MM.1S (cell line): Measurements from ENCODE around the gene RAP1GDS1.

Experiments
- DNase-seq: peaks from one replicate; pipeline ENCODE4 v3.0.0-alpha.2; 2015
- H2AFZ ChIP-seq: fragments of 300-600 bp; sonication (generic); 2 replicates; pipeline ENCODE4 v1.6.0; 2016; ENCODE audit warnings: antibody characterized with exemption, low read length
- H3F3A ChIP-seq: fragments of 300-600 bp; sonication (generic); 2 replicates; pipeline ENCODE4 v1.6.1; 2016; ENCODE audit warnings: mild to moderate bottlenecking, antibody characterized with exemption, low read length, moderate library complexity, mixed read lengths; ENCODE audit not compliant: insufficient read depth
- H3K27ac ChIP-seq: fragments of 300-600 bp; sonication (generic); 2 replicates; pipeline ENCODE4 v1.5.1; 2016; ENCODE audit warnings: mild to moderate bottlenecking, low read length
- H3K27me3 ChIP-seq: fragments of 300-600 bp; sonication (generic); replicated peaks from 2 replicates; pipeline ENCODE4 v1.6.0; 2016; ENCODE audit warnings: low read length; ENCODE audit not compliant: insufficient read depth
- H3K36me3 ChIP-seq: fragments of 300-600 bp; sonication (generic); replicated peaks from 2 replicates; pipeline ENCODE4 v1.6.1; 2016; ENCODE audit warnings: mild to moderate bottlenecking, low read length, mixed read lengths; ENCODE audit not compliant: insufficient read depth
- H3K4me1 ChIP-seq: fragments of 300-600 bp; sonication (generic); 2 replicates; pipeline ENCODE4 v1.6.1; 2016; ENCODE audit warnings: low read length, mixed read lengths
- H3K4me2 ChIP-seq: fragments of 300-600 bp; sonication (generic); 2 replicates; pipeline ENCODE4 v1.6.0; 2016; ENCODE audit warnings: low read depth, low read length
- H3K4me3 ChIP-seq: fragments of 300-600 bp; sonication (generic); 2 replicates; pipeline ENCODE4 v1.5.1; 2016; ENCODE audit warnings: low read length, mixed read lengths
- H3K79me2 ChIP-seq: fragments of 300-600 bp; sonication (generic); 2 replicates; pipeline ENCODE4 v1.6.1; 2016; ENCODE audit warnings: mixed run types, low read length, mixed read lengths
- H3K9ac ChIP-seq: fragments of 300-600 bp; sonication (generic); 2 replicates; pipeline ENCODE4 v1.6.1; 2016; ENCODE audit warnings: low read length, mixed read lengths
- H3K9me2 ChIP-seq: fragments of 300-600 bp; sonication (generic); replicated peaks from 2 replicates; pipeline ENCODE4 v1.6.1; 2016; ENCODE audit warnings: mild to moderate bottlenecking, low read length, mixed read lengths; ENCODE audit not compliant: insufficient read depth
- H3K9me3 ChIP-seq: fragments of 300-600 bp; sonication (generic); replicated peaks from 2 replicates; pipeline ENCODE4 v1.6.1; 2016; ENCODE audit warnings: mild to moderate bottlenecking, low read length, mixed read lengths; ENCODE audit not compliant: insufficient read depth
- H4K20me1 ChIP-seq: fragments of 300-600 bp; sonication (generic); 2 replicates; pipeline ENCODE4 v1.6.1; 2016; ENCODE audit warnings: mild to moderate bottlenecking, low read length, moderate library complexity, mixed read lengths; ENCODE audit not compliant: insufficient read depth
- CTCF ChIP-seq: fragments of 300-600 bp; sonication (generic); IDR thresholded peaks from 2 replicates; pipeline ENCODE4 v1.5.1; 2016; ENCODE audit warnings: antibody characterized with exemption, low read length, mixed read lengths
- EZH2 ChIP-seq: fragments of 300-600 bp; sonication (generic); optimal IDR thresholded peaks from 2 replicates; pipeline ENCODE3; 2017; ENCODE audit warnings: low read depth, mild to moderate bottlenecking, antibody characterized with exemption, low read length, mixed read lengths
- EZH2phosphoT487 ChIP-seq: fragments of 300-600 bp; sonication (generic); IDR thresholded peaks from 2 replicates; pipeline ENCODE4 v1.6.1; 2018; ENCODE audit warnings: antibody characterized with exemption, low read length

Gene RAP1GDS1

GRCh38 chr4:98446499-98447375, 185.6 kb downstream of the RAP1GDS1 start:
- H3K4me2 ChIP-seq: no peak overlapping the region
- TF ChIP-seq EZH2 (no peak), EZH2phosphoT487 (no peak), CTCF (no peak)
- no peaks in the 10 kb centered on the region for H3K4me1 ChIP-seq
- no peaks in the 10 kb centered on the region for H3K27me3 ChIP-seq
- no peak overlapping the region for H2AFZ ChIP-seq
- H4K20me1 ChIP-seq: no peaks in the 10 kb centered on the region
- no peak overlapping the region for H3K27ac ChIP-seq
- H3K9me2 ChIP-seq: no peaks in the 10 kb centered on the region
- no peaks in the 10 kb centered on the region for H3K79me2 ChIP-seq
- no peaks in the 10 kb centered on the region for H3F3A ChIP-seq
- DNase-seq: peak; percentile 10
- H3K4me3 ChIP-seq: no peak overlapping the region
- H3K36me3 ChIP-seq: 0 out of 2 replicates have a peak, but pooled peaks cover 6% of the 10 kb centered on the region
- H3K9ac ChIP-seq: no peak overlapping the region
- no peaks in the 10 kb centered on the region for H3K9me3 ChIP-seq

GRCh38 chr4:98447648-98448047, 186.5 kb downstream of the RAP1GDS1 start:
- no peak overlapping the region for H2AFZ ChIP-seq
- no peak for DNase-seq
- H3K9me3 ChIP-seq: no peaks in the 10 kb centered on the region
- H3F3A ChIP-seq: no peaks in the 10 kb centered on the region
- no peaks in the 10 kb centered on the region for H4K20me1 ChIP-seq
- no peaks in the 10 kb centered on the region for H3K36me3 ChIP-seq
- H3K79me2 ChIP-seq: no peaks in the 10 kb centered on the region
- no peaks in the 10 kb centered on the region for H3K27me3 ChIP-seq
- no peaks in the 10 kb centered on the region for H3K9me2 ChIP-seq
- H3K4me1 ChIP-seq: no peaks in the 10 kb centered on the region
- no peak overlapping the region for H3K4me2 ChIP-seq
- no peak overlapping the region for H3K4me3 ChIP-seq
- TF ChIP-seq EZH2 (no peak), CTCF (no peak), EZH2phosphoT487 (no peak)
- no peak overlapping the region for H3K9ac ChIP-seq
- no peak overlapping the region for H3K27ac ChIP-seq

GRCh38 chr4:98448908-98449307, 187.7 kb downstream of the RAP1GDS1 start:
- H4K20me1 ChIP-seq: no peaks in the 10 kb centered on the region
- DNase-seq: peak; percentile 20
- H3K27ac ChIP-seq: no peak overlapping the region
- no peaks in the 10 kb centered on the region for H3K9me2 ChIP-seq
- no peak overlapping the region for H3K9ac ChIP-seq
- no peaks in the 10 kb centered on the region for H3K79me2 ChIP-seq
- no peak overlapping the region for H2AFZ ChIP-seq
- H3K27me3 ChIP-seq: no peaks in the 10 kb centered on the region
- no peaks in the 10 kb centered on the region for H3K36me3 ChIP-seq
- TF ChIP-seq EZH2: no peak
- no peak for TF ChIP-seq CTCF
- TF ChIP-seq EZH2phosphoT487: no peak
- no peaks in the 10 kb centered on the region for H3F3A ChIP-seq
- no peaks in the 10 kb centered on the region for H3K4me1 ChIP-seq
- H3K4me3 ChIP-seq: no peak overlapping the region
- no peak overlapping the region for H3K4me2 ChIP-seq
- H3K9me3 ChIP-seq: no peaks in the 10 kb centered on the region
